Epithelial cell of esophagus (primary cell): Measurements from ENCODE around the gene HCRTR1.

Experiments used
- DNase-seq: peaks from one replicate; pipeline ENCODE4 v3.0.0; 2010; ENCODE audit warnings: low read depth
- H3K4me3 ChIP-seq: 2 replicates; pipeline ENCODE4 v1.5.1; 2011; ENCODE audit warnings: mild to moderate bottlenecking, low read length, control low read depth
- TF ChIP-seq, protein P1 (sequence below): IDR thresholded peaks from 2 replicates; pipeline ENCODE4 v1.5.1; 2011; ENCODE audit warnings: low read depth, mild to moderate bottlenecking, low read length, control low read depth, inconsistent platforms; ENCODE audit not compliant: insufficient read depth; ENCODE audit errors: missing control alignments

HCRTR1 gene

DNA sequence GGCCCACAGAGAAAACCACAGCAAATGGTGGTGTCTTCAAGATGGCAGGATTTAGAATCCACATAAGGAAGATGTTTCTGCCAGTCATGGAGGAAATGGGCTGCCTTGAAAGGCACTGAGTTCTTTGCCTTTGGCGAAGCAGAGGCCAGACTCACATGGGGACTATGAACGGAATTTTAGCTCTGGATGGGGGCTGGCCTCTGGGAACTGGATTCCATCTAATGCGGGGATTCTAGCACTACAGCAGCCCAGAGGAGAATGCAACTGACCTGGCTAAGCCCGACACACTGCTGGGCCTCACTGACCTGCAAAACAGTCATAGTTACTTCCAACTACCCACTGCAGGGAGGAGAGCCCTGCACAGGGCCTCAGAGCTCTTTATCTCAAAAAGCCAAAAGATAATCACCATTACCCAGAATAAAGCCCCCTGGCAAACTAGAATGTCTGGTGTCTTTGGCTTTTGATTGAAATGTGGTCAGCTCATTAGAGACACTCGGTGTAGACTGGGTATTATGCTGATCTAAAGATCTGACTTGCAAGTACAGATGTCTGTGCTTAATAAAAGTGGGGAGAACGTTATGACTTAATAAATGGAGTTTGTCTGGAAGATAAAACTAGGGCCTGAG is 11.6 kb downstream of the HCRTR1 start:
- DNase-seq = no peak
- no peak overlapping the region for H3K4me3 ChIP-seq
- TF ChIP-seq, protein P1, sequence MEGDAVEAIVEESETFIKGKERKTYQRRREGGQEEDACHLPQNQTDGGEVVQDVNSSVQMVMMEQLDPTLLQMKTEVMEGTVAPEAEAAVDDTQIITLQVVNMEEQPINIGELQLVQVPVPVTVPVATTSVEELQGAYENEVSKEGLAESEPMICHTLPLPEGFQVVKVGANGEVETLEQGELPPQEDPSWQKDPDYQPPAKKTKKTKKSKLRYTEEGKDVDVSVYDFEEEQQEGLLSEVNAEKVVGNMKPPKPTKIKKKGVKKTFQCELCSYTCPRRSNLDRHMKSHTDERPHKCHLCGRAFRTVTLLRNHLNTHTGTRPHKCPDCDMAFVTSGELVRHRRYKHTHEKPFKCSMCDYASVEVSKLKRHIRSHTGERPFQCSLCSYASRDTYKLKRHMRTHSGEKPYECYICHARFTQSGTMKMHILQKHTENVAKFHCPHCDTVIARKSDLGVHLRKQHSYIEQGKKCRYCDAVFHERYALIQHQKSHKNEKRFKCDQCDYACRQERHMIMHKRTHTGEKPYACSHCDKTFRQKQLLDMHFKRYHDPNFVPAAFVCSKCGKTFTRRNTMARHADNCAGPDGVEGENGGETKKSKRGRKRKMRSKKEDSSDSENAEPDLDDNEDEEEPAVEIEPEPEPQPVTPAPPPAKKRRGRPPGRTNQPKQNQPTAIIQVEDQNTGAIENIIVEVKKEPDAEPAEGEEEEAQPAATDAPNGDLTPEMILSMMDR = no peak

DNA sequence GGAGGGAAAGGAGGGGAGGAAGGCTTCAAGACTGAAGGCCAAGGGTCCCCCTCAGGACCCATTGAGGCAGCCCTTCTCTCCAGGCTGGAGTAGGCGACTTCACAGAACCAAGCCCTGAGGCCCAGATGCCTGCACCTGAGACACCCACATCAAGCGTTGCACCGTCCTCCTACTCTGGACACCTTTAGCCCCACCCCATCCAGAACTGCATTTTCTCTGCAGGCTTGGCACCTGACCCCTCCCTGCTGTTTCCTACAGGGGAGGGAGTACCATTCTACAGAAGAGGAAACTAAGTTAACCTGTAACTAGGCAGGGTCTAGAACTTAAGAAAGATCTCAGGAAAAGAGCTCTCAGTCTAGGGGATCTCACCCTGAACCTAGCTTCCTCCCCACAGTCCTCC is 15.2 kb downstream of the HCRTR1 start:
- no peak overlapping the region for H3K4me3 ChIP-seq
- TF ChIP-seq, protein P1 = no peak
- DNase-seq = no peak

DNA sequence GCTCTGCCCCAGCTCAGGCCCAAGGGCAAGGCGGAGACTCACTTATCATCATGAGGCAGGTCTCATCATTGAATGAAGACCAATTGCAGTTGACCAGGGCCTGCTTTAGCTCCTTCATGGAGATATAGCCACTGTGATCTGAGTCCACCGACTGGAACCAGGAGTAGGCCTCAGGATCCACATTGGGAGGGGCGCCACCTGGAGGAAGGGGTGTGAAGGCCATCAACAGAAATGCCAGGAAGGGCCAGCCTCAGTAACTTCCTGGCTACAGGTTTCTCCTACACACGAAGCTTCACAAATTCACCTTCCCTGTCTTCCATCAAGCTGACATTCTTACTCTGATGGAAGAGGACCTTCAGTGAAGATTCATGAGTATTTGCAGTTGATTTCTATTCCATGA is 15.6 kb downstream of the HCRTR1 start:
- H3K4me3 ChIP-seq = no peak overlapping the region
- TF ChIP-seq, protein P1 = peak; percentile 67
- DNase-seq = peak; percentile 50

DNA sequence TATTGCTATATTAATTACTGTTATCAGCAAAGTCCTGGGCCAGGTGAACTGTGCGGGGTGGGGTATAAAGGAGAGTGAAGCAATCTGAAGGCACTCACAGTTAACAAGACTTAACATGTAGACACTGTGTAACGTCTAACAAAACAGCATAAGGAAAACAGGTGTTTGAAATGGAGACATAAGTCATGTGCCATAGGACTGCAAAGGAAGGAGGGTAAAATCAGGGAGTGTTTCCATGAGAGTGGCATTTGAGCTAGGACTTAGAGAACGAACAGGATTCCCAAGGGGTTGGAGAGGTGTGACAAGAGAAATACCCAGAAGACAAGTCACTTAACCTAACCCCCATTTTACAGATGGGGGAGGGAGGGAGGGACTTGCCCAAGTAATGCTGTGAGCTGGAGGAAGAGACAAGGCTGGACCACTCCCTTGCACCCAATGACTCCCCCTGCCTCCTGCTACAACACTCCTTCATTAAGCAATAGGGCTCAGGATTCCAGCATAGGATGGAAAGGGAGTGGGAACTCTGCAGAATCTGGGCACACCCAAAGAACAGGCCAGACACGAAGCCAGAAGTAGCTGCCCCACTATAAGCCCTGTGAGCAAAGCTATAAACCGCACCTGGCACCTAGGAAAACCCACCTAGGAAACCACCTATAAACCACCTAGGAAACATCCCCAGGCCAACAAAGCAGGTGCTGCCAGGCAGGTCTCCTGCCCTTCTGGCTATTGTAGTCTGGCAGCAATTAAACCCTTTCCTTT is 20.6 kb downstream of the HCRTR1 start:
- TF ChIP-seq, protein P1 = no peak
- H3K4me3 ChIP-seq = no peak overlapping the region
- peak; percentile 93 for DNase-seq

DNA sequence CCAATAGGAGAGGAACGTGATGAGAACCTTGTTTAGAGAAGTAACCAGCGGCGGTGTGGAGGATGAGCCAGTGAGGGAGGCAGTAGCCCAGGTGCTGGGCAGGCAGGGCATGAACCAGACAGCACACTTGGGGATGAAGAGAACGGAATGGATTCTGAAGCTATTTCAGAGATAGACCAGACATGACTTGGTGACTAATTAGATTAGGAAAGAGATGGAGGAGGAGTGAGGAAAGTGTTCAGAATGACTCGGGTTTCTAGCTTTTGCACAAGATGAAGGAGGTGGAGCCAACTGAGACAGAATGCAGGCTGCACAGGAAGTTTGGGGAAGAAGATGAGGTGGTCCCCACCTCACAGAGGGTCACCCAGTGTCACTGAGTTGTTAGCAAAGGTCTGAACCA is 22.1 kb downstream of the HCRTR1 start:
- DNase-seq = peak; percentile 89
- TF ChIP-seq, protein P1 = no peak
- H3K4me3 ChIP-seq = no peak overlapping the region

DNA sequence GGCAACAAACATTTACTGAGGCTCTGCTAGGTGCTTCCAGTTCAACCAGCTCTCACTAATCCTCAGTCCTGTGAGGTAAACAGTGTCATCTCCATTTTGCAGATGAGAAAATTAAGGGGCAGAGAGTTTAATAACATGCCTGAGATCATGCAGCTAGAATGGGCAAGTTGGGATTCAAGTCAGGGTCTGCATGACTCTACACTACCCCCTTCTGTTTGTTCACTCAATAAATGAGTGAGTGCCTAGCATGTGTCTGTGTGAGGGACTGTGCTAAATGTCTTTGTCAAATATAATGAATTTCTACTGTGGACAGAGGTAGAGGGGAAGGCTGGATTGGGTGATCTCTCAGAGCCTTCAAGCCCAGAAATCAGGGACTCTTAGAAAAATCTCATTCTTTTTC is 22.7 kb downstream of the HCRTR1 start:
- peak; percentile 9 for DNase-seq
- H3K4me3 ChIP-seq = no peak overlapping the region
- TF ChIP-seq, protein P1 = no peak
